GM20000 (cell line): ENCODE data around the gene PROSER1.

Experiments used
- DNase-seq: peaks from one replicate; pipeline ENCODE4 v3.0.0; 2012; ENCODE audit warnings: low spot score
- CTCF ChIP-seq: IDR thresholded peaks from 2 replicates; pipeline ENCODE4 v1.5.1; 2012; ENCODE audit warnings: mild to moderate bottlenecking, control low read depth; ENCODE audit errors: extremely low read depth, missing control alignments

PROSER1 gene

GRCh38 chr13:39039041-39039440 lies 1.2 kb upstream of the PROSER1 start:
- DNase-seq = no peak
- no peak for TF ChIP-seq CTCF

- TF ChIP-seq CTCF = no peak
- peak; percentile 24 for DNase-seq
These were observed 711 bp upstream of the PROSER1 start for GRCh38 chr13:39038569-39039030.

GRCh38 chr13:39037410-39037879 lies 444 bp downstream of the PROSER1 start:
- no peak for DNase-seq

GRCh38 chr13:39036212-39036611 lies 1.7 kb downstream of the PROSER1 start:
- no peak for TF ChIP-seq CTCF

More at GRCh38 chr13:39037410-39037879, 444 bp downstream of the PROSER1 start:
- no peak for TF ChIP-seq CTCF

GRCh38 chr13:39035799-39036198 lies 2.1 kb downstream of the PROSER1 start:
- DNase-seq = no peak
- TF ChIP-seq CTCF = no peak

More at GRCh38 chr13:39036212-39036611, 1.7 kb downstream of the PROSER1 start:
- no peak for DNase-seq

- no peak for DNase-seq
- TF ChIP-seq CTCF = no peak
These were observed 2.7 kb downstream of the PROSER1 start for GRCh38 chr13:39035204-39035603.

- DNase-seq = no peak
- no peak for TF ChIP-seq CTCF
These were observed 3.8 kb downstream of the PROSER1 start for GRCh38 chr13:39034085-39034484.
